KBM-7 (cell line): ENCODE results near the gene WFDC1.

Source experiments
- DNase-seq: peaks from one replicate; pipeline ENCODE4 v3.0.0-alpha.2; 2015
- in situ Hi-C: fragments of 300-500 bp; cut with MboI; formaldehyde crosslinking; loops from 2 replicates; pipeline ENCODE4 v1.14.3; 2020; ENCODE audit warnings: low sequenced_read_pairs, low pct_unique_long_range_greater_than_20kb, mixed read lengths

WFDC1 gene

DNA sequence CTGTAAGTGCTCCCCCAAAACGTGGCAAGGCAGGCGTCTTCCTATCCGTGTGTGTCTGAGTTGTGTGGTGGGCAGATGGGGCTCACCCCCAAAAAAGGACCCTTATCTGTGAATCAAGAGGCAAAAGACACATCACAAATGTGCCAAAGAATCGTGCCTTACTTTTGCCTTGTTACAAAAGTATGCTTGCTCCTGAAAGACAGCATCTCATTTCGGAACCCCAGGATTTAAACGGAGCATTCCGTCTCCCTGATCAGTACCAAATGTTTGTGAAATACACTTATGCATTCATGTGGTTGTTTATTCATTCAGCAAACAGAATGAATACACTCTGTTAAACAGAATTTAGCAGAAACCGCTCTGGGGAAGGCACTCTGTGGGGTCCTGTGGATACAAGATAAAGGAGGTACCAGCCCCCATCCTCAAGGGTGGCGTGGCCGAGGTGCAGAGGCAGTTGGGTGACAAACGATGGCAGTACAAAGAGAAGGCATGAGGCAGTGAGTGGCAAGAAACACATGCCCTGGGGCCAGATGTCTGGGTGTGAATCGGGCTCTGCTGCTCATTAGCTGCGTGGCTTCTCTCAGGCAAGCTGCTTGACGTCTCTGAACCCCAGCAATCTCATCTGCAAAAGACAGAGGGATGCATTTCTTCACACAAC, 654 bp downstream of the WFDC1 start:
- DNase-seq = no peak
- in situ Hi-C loops = no loop called here

DNA sequence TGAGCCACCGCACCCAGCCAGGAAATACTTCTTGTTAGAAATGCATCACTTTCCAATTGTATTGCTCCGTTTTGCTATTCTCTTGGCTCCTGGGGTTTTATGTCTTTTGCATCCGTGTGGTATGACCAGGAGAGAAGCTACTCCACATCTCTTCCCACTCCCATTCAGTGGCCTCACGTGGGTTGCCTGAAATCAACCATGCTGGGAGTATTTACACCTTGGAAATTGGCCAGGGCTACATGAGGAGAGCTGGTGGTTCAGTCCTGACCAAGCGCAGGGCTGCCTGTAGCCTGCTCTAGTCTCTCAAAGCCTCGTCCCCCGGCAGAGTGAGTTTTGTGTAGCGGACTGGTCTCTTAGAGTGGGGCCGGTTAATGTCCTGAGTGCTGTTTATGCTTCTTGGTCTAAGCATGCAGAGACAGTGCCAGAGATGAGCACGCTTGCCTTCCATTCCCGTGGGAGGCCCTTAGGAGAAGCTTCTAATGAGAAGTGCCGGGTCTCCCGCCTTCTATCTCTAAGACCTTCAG, 3.8 kb downstream of the WFDC1 start:
- in situ Hi-C loops = no loop called here
- no peak for DNase-seq

DNA sequence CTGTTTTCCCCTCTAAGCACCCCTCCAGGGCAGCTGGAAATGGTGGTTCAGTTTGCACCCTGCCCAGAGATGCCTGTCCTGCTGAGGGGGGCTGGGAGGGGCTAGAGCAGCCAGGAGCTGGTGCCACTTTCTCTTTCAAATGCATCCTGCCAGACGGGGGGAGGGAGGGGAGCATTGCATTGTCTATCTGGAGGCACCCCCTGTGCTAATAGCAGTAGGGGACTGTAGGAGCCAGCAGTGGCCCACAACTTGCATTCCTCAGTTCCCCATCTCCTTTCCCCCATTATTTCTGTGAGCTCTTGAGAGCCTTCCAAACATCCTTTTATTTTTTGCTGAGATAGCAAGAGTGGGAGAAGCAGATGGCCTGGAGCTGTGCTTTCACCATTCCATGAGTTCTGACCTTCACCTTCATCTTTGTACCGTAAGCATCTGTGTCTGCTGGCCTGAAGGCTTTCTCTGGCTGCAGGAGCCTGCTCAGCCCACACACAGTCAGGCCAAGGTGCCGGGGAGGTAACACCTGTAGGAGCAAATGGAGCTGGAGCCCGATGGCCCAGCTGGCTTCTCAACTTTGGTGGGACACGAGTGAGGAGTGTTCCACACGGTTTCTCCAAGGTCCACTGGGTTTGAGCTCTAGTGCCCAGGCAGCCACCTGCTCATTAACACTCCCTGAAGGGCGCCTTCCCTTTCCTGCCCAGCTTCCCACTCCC, 5.2 kb downstream of the WFDC1 start:
- in situ Hi-C loops = no loop called here
- DNase-seq = no peak

- in situ Hi-C loops = no loop called here
Observed at GRCh38 chr16:84302111-84302954, 7.7 kb downstream of the WFDC1 start.

DNA sequence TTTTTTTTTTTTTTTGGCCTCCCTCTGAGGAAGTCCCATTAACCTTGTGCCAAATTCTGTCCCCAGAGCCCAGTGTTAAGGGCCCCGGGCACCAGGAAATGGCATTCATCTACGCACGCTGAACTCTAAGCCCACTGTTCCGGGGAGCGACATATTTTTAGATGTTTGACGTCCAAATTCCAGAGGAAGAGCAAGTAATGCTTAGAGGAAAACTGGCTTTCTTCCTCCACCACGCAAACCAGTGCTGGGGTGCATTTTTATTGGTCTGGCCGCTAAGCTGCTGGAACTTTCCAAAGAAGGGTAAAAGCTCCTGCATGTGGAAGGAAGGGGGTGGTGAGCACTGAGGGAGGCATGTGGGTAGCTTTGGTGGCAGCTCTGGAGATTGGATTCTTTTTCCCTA, 8.3 kb downstream of the WFDC1 start:
- no peak for DNase-seq
- in situ Hi-C loops = no loop called here

More at GRCh38 chr16:84302111-84302954, 7.7 kb downstream of the WFDC1 start:
- DNase-seq = no peak

- DNase-seq = no peak
- in situ Hi-C loops = no loop called here
Observed at GRCh38 chr16:84303516-84303915, 8.8 kb downstream of the WFDC1 start.

DNA sequence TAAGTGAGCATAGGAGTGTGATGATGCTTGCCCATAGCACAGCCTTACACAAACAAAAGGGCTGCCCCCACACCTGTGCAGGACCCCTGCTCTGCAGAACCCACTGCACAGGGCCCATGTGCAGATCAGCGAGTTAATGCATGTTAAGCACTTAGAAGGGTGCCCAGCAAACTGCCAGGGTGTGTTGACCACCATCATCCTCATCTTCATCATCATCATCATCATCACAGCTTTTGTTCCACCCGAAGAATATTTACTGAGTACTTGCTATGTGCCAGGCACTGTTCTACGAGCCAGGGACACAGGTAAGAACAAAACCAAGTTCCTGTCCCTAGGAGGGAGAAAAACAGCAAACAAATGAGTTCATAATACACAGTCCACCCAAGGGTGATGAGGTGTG, 11.9 kb downstream of the WFDC1 start:
- DNase-seq = no peak
- in situ Hi-C loops = no loop called here

DNA sequence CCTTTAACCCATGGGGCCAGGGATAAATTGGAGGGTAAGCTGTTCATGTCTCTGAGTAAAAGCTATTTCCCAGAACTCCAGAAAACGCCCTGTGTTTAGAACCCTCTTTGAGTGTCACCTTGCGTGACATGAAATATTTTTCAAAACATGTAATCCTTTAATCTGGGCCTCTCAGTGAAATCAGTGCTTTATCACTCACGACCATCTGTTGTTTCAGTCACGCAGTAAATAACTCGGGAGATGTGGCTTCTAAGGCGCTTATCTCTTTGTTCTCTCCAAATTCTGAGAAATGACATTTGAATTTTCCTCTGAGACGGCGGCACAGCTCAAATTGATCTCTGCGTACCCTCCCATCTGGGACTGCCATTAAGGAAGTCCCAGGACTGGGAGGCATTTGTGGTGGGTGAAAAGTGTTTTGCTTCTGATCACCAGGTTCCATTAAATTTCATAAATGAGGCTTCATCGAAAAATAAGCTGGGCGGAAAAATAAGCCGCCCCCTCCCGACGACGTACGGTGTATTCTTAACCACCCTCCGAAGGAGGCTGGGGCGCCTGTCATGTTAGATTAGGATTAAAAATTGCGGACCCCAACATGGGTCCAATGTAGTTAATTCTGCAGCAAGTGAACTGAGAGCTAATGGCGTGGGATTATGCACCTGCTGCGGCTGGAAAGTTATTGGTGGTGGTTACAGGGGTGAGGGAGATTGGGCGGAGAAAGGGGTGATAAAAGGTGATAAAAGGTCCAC, 12.7 kb downstream of the WFDC1 start:
- DNase-seq = peak; percentile 86

GRCh38 chr16:84308120-84308519, 13.4 kb downstream of the WFDC1 start:
- peak; percentile 59 for DNase-seq
- in situ Hi-C loops = no loop called here

More for the DNA sequence above, 12.7 kb downstream of the WFDC1 start:
- in situ Hi-C loops = no loop called here

DNA sequence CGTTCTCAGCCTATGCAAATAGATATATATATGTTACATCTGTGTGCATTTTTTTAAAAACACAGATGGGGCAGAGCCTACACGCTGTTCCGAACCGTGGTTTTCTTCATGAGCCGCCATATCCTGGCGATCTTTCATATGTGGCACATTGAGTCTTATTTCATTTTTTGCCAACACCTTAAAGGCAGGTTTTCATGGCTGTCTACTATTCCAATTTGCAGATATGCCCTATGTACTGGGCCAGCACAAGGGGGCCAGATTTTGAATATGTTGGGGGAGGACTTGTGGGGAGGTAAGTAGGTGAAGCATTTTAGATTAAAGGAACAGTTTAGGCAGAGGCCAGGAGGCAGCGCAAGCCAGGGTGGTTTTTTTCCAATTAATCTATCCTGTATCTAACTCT, 16.0 kb downstream of the WFDC1 start:
- in situ Hi-C loops = no loop called here
- no peak for DNase-seq

DNA sequence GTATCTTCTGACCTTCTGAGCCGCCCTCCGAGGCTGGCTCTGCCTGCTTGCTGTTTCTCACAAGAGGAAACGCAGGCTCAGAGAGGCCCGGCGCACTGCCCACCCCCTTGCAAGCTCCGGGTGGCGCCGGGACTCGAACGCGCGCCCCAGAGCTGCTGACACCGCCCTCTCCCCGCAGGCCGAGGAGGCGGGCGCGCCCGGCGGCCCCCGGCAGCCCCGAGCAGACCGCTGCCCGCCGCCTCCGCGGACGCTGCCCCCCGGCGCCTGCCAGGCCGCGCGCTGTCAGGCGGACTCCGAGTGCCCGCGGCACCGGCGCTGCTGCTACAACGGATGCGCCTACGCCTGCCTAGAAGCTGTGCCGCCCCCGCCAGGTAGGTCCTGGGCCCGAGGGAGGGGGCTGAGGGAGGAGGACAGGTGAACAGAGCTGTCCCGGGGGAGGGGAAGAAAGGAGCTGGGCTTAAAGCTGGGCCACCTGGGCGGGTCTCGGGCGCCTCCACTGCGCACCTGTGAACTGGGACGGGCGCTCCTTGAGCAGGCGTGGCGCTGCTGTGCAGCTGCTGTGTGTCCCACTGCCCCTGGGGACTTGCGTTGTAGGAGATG, 18.2 kb downstream of the WFDC1 start:
- DNase-seq = no peak
- in situ Hi-C loops = no loop called here

DNA sequence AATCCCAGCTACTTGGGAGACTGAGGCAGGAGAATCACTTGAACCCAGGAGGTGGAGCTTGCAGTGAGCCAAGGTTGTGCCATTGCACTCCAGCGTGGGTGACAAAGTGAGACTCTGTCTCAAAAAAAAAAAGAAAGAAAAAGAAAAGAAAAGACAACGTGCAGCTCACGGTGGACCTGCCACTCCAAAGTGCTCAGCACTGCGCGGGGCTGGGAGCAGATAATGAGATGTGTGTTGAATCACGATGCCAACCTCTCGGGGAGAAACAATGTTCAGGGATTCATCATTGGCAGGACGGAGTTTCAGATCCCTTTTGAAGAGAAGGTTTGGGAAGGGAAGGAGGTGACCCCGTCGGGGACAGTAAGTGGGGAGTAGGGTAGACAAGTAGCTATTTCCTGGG, 19.2 kb downstream of the WFDC1 start:
- in situ Hi-C loops = no loop called here
- DNase-seq = no peak

GRCh38 chr16:84314373-84314772, 19.7 kb downstream of the WFDC1 start:
- in situ Hi-C loops = no loop called here
- DNase-seq = no peak

- DNase-seq = no peak
- in situ Hi-C loops = no loop called here
Observed at GRCh38 chr16:84314814-84315213, 20.1 kb downstream of the WFDC1 start.

GRCh38 chr16:84315422-84315821, 20.7 kb downstream of the WFDC1 start:
- in situ Hi-C loops = no loop called here
- no peak for DNase-seq

DNA sequence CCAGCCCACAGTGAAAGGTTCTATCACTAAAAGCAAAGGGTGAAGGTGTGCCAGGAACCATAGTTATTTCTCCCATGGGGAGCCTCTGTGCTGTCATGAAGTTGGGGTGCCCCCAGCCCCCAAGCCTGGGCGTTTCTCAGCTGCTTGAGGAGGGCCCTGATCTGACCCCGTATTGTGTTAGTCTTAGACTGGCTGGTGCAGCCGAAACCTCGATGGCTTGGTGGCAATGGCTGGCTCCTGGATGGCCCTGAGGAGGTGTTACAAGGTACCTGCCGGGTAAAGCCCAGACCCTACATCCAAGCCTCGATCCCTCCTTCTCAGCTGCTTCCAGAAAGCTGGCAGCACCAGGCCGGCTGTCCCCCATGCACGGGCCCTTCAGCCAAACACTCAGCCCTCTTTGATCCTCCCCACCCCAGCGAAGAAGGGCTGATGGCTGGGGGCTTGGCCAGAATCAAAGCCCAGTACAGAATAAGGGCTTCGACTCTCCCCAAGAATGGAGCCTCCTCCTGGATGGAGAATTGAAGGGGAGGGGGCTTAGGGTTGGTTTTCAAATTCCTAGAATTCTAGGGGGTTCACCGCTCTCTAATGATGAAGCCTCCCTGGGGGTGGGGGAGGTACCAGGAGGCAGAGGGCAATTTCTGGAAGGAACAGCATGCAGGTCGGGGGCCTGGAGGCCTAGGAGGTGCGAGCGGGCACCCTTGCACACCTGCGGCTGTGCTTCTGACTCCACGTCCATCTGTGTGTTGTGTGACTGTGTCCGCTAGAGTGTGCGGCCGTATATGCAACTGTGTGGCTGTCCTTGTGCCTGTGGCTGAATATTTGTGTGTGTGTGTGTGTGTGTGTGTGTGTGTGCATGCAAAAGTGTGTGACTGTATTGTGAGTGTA, 23.7 kb downstream of the WFDC1 start:
- DNase-seq = no peak
- in situ Hi-C loops = no loop called here

DNA sequence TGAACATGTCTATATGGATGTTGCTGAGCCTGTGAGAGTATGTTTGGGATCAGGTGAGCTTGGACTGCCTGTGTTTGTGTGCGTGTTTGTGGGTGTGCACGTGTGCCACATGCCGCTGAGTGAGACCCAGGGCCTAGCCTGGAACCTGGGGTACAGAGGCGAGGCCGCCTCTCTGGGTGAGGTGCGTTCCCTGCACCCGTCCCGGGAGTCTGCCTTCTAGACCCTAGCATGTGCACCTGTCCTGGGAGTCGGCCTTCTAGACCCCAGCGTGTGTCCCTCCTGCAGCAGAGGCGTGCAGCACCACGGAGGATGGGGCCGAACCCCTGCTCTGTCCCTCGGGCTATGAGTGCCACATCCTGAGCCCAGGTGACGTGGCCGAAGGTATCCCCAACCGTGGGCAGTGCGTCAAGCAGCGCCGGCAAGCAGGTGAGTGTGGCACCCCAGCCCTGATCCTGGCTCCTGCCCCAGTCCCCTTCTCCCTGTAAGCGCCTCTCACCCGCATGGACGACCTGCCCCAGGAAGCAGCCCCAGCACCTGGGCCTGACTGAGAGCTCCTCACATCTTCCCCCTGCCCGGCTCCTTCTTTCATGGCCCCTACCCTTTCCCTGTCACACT, 24.6 kb downstream of the WFDC1 start:
- in situ Hi-C loops = no loop called here
- no peak for DNase-seq

GRCh38 chr16:84320511-84320910, 25.8 kb downstream of the WFDC1 start:
- in situ Hi-C loops = no loop called here
- DNase-seq = no peak
